ENCODE results near the gene PDSS2.
"Not testable (repeated sequence)": the region's sequence is repeated elsewhere in the genome, so short reads cannot be mapped to it uniquely, and the experiment has no call there.

PDSS2 gene

GRCh38 chr6:107216197-107216933 lies 243.0 kb downstream of the PDSS2 start:
- DNase-seq (ENCODE audit: low read depth): no peak

GRCh38 chr6:107215334-107215733 lies 244.0 kb downstream of the PDSS2 start:
- DNase-seq (ENCODE audit: low read depth): no peak

- no peak for DNase-seq (ENCODE audit: low read depth)
These were observed 244.7 kb downstream of the PDSS2 start for GRCh38 chr6:107214655-107215054.

- no peak for DNase-seq (ENCODE audit: low read depth)
These were observed 249.7 kb downstream of the PDSS2 start for GRCh38 chr6:107209406-107210305.

- no peak for DNase-seq (ENCODE audit: low read depth)
These were observed 252.0 kb downstream of the PDSS2 start for GRCh38 chr6:107207251-107207873.

GRCh38 chr6:107205058-107205998 lies 254.0 kb downstream of the PDSS2 start:
- DNase-seq (ENCODE audit: low read depth): no peak

- DNase-seq (ENCODE audit: low read depth): no peak
These were observed 256.4 kb downstream of the PDSS2 start for GRCh38 chr6:107202876-107203468.

- no peak for DNase-seq (ENCODE audit: low read depth)
These were observed 260.5 kb downstream of the PDSS2 start for GRCh38 chr6:107198631-107199416.

GRCh38 chr6:107196152-107196551 lies 263.2 kb downstream of the PDSS2 start:
- no peak for DNase-seq (ENCODE audit: low read depth)

GRCh38 chr6:107194723-107195122 lies 264.6 kb downstream of the PDSS2 start:
- DNase-seq (ENCODE audit: low read depth): not testable (repeated sequence)

GRCh38 chr6:107192830-107193229 lies 266.5 kb downstream of the PDSS2 start:
- no peak for DNase-seq (ENCODE audit: low read depth)

- no peak for DNase-seq (ENCODE audit: low read depth)
These were observed 271.7 kb downstream of the PDSS2 start for GRCh38 chr6:107187630-107188029.

GRCh38 chr6:107186047-107186446 lies 273.3 kb downstream of the PDSS2 start:
- no peak for DNase-seq (ENCODE audit: low read depth)

- DNase-seq (ENCODE audit: low read depth): no peak
These were observed 273.9 kb downstream of the PDSS2 start for GRCh38 chr6:107185391-107185970.

- no peak for DNase-seq (ENCODE audit: low read depth)
These were observed 274.9 kb downstream of the PDSS2 start for GRCh38 chr6:107184435-107184834.

GRCh38 chr6:107180099-107180498 lies 279.3 kb downstream of the PDSS2 start:
- DNase-seq (ENCODE audit: low read depth): no peak

- DNase-seq (ENCODE audit: low read depth): no peak
These were observed 280.4 kb downstream of the PDSS2 start for GRCh38 chr6:107179004-107179403.

GRCh38 chr6:107173779-107174178 lies 285.6 kb downstream of the PDSS2 start:
- DNase-seq (ENCODE audit: low read depth): no peak

GRCh38 chr6:107171513-107171912 lies 287.9 kb downstream of the PDSS2 start:
- no peak for DNase-seq (ENCODE audit: low read depth)

- not testable (repeated sequence) for DNase-seq (ENCODE audit: low read depth)
These were observed 295.1 kb downstream of the PDSS2 start for GRCh38 chr6:107164299-107164698.
